A673 (cell line): ENCODE results near the gene PUM1.

Source experiments
- EZH2 ChIP-seq: fragments of 200-600 bp; sonication (generic); IDR thresholded peaks from 2 replicates; pipeline ENCODE4 v1.6.1; 2017; ENCODE audit warnings: borderline replicate concordance, low read depth, mild to moderate bottlenecking, mixed read lengths, antibody characterized with exemption, low read length; ENCODE audit not compliant: poor library complexity, severe bottlenecking
- TF ChIP-seq, protein P1 (sequence below): fragments of 300-800, 200-600 bp; sonication (generic); conservative IDR thresholded peaks from 2 replicates; pipeline ENCODE4 v1.5.1; 2017; ENCODE audit warnings: low read depth, mild to moderate bottlenecking, antibody characterized with exemption, low read length, moderate library complexity, mixed read lengths

DNA sequence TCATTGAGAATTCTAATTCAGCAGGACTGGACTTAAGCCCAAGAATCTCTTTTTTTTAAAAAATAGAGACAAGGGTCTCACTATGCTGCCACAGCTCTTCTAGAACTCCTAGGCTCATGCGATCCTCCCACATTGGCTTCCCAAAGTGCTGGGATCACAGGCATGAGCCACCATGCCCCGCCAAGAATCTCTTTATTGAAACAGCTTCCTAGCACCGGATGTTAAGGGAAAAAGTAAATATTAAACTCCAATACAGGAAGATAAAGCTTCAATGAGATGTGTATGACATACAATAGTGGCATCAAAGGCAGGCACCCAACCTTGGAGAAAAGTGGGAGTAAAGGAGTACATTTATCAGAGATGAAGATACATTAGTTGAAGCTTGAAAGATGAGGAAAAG, 25.5 kb downstream of the PUM1 start:
- TF ChIP-seq, protein P1, sequence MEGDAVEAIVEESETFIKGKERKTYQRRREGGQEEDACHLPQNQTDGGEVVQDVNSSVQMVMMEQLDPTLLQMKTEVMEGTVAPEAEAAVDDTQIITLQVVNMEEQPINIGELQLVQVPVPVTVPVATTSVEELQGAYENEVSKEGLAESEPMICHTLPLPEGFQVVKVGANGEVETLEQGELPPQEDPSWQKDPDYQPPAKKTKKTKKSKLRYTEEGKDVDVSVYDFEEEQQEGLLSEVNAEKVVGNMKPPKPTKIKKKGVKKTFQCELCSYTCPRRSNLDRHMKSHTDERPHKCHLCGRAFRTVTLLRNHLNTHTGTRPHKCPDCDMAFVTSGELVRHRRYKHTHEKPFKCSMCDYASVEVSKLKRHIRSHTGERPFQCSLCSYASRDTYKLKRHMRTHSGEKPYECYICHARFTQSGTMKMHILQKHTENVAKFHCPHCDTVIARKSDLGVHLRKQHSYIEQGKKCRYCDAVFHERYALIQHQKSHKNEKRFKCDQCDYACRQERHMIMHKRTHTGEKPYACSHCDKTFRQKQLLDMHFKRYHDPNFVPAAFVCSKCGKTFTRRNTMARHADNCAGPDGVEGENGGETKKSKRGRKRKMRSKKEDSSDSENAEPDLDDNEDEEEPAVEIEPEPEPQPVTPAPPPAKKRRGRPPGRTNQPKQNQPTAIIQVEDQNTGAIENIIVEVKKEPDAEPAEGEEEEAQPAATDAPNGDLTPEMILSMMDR = no peak
- TF ChIP-seq EZH2 = no peak
